Esophagus muscularis mucosa (tissue), 4 donors: ENCODE data around the gene RETREG2. TPM values are rescaled to one million over a fixed set of nuclear protein-coding genes. Genes with fewer than 3 reads are reported as not detected.

Experiments used
- DNase-seq: peaks from one replicate; pipeline ENCODE4 v3.0.0-alpha.2; 2017; ENCODE audit errors: extremely low spot score
- H3K27ac ChIP-seq, 4 donors: fragments of 200-600 bp; sonication (generic); replicated peaks in 1 of 4; 1 replicate in 3 of 4; 2 replicates in 1 of 4; pipeline ENCODE4 v1.5.1; 2016 to 2019; ENCODE audit warnings: mild to moderate bottlenecking in 1 of 4
- H3K27me3 ChIP-seq, 4 donors: fragments of 200-600 bp; sonication (generic); one replicate each; pipeline versions ENCODE4 v1.5.1 to v1.6.0; 2016 to 2019
- H3K36me3 ChIP-seq, 4 donors: fragments of 200-600 bp; sonication (generic); one replicate each; pipeline ENCODE4 v1.5.1; 2016 to 2019
- H3K4me1 ChIP-seq, 4 donors: fragments of 200-600 bp; sonication (generic); one replicate each; pipeline ENCODE4 v1.5.1; 2016 to 2019
- H3K4me3 ChIP-seq, 4 donors: fragments of 200-600 bp; sonication (generic); 1 replicate in 2 of 4; 2 replicates in 2 of 4; pipeline ENCODE4 v1.5.1; 2016 to 2019; ENCODE audit warnings: mild to moderate bottlenecking in 4 of 4, moderate library complexity in 1 of 4
- H3K9me3 ChIP-seq, 4 donors: fragments of 200-600 bp; sonication (generic); 1 replicate in 3 of 4; 2 replicates in 1 of 4; pipeline ENCODE4 v1.5.1; 2016 to 2019
- CTCF ChIP-seq, 3 experiments: fragments of 200-600 bp in 2 of 3; fragments of 450-650 bp in 1 of 3; sonication (generic) in 2 of 3; IDR thresholded peaks; one replicate each; pipeline ENCODE4 v1.5.1; 2017 to 2019; ENCODE audit warnings: antibody characterized with exemption in 3 of 3, mild to moderate bottlenecking in 2 of 3, moderate library complexity in 1 of 3
- EP300 ChIP-seq: sonication (generic); formaldehyde crosslinking; IDR thresholded peaks from one replicate; pipeline ENCODE4 v1.6.1; 2017; ENCODE audit warnings: antibody characterized with exemption
- POLR2A ChIP-seq: fragments of 450-650 bp; IDR thresholded peaks from one replicate; pipeline ENCODE4 v1.6.1; 2017; ENCODE audit warnings: antibody characterized with exemption, moderate library complexity, mild to moderate bottlenecking, low read depth
- POLR2AphosphoS5 ChIP-seq, 2 donors: sonication (generic); formaldehyde crosslinking; IDR thresholded peaks; one replicate each; pipeline ENCODE4 v1.6.1; 2017; ENCODE audit warnings: antibody characterized with exemption in 2 of 2
- WGBS: methylation state at CpG from one replicate; pipeline ENCODE4 v1.1.5; 2018; 5-methylcytosine and 5-hydroxymethylcytosine counted together
- intact Hi-C: fragments of 100-400 bp; cut with DNase I; formaldehyde crosslinking; loops from one replicate; pipeline ENCODE4 v1.15.1; 2023
- total RNA-seq, 4 donors: library from RNA; depleted of rRNA; stranded (reverse); fragments of >200 nt; gene quantifications; one replicate each; pipeline versions ENCODE4 v1.1.0 to v1.2.1, GENCODE V29; 2016

RETREG2 gene
- total RNA-seq, 4 donors from 2014 or later, result 44.0 to 69.3 (median 56.3) TPM

- H3K36me3 ChIP-seq, result peaks cover 16 to 73% (median 69%) of the 10 kb centered on the region in 4 donors
- 92% methylated on average over 23 of the region's 24 CpGs for WGBS
- intact Hi-C loops, result no loop called here
Measured at GRCh38 chr2:219210196-219210885, 32.3 kb downstream of the RETREG2 start.

GRCh38 chr2:219210886-219211362, 32.8 kb downstream of the RETREG2 start:
- peaks cover 17 to 79% (median 74%) of the 10 kb centered on the region in 4 donors for H3K36me3 ChIP-seq
- no peaks in the 10 kb centered on the region for H3K9me3 ChIP-seq
- TF ChIP-seq EP300 (no peak), POLR2AphosphoS5 (IDR thresholded peaks at IDR 0.05) (no peak), CTCF (IDR thresholded peaks at IDR 0.05) (no peak), POLR2A (no peak)
- peaks cover 0 to 2% (median 0%) of the 10 kb centered on the region in 4 donors for H3K27me3 ChIP-seq
- intact Hi-C loops, result no loop called here
- peaks cover 16 to 28% (median 24%) of the 10 kb centered on the region in 4 donors for H3K4me1 ChIP-seq
- peak; percentile 34 for DNase-seq
- 93% methylated on average over 9 of the region's 9 CpGs for WGBS
- no peak overlapping the region for H3K27ac ChIP-seq
- H3K4me3 ChIP-seq, result no peak overlapping the region

More at GRCh38 chr2:219210196-219210885, 32.3 kb downstream of the RETREG2 start:
- DNase-seq, result peak; percentile 47
- H3K4me3 ChIP-seq, result no peak overlapping the region
- H3K27me3 ChIP-seq, result peaks cover 0 to 2% (median 0%) of the 10 kb centered on the region in 4 donors
- peak overlapping the region in 1 of 4 donors; percentile 30 for H3K27ac ChIP-seq
- peaks cover 17 to 25% (median 23%) of the 10 kb centered on the region in 4 donors for H3K4me1 ChIP-seq
- H3K9me3 ChIP-seq, result no peaks in the 10 kb centered on the region
- TF ChIP-seq POLR2A, result no peak
- TF ChIP-seq CTCF (IDR thresholded peaks at IDR 0.05), result no peak
- no peak for TF ChIP-seq EP300
- TF ChIP-seq POLR2AphosphoS5 (IDR thresholded peaks at IDR 0.05), result no peak

- peaks cover 20 to 83% (median 80%) of the 10 kb centered on the region in 4 donors for H3K36me3 ChIP-seq
- no peak for DNase-seq
- no peaks in the 10 kb centered on the region for H3K27me3 ChIP-seq
- H3K27ac ChIP-seq, result no peak overlapping the region
- no peak overlapping the region for H3K4me3 ChIP-seq
- intact Hi-C loops, result no loop called here
- H3K4me1 ChIP-seq, result peaks cover 15 to 34% (median 31%) of the 10 kb centered on the region in 4 donors
- 97% methylated on average over 4 of the region's 8 CpGs for WGBS
- no peak for TF ChIP-seq CTCF (IDR thresholded peaks at IDR 0.05)
- TF ChIP-seq POLR2AphosphoS5 (IDR thresholded peaks at IDR 0.05), result no peak
- TF ChIP-seq POLR2A, result no peak
- no peak for TF ChIP-seq EP300
- no peaks in the 10 kb centered on the region for H3K9me3 ChIP-seq
Measured at GRCh38 chr2:219213026-219213415, 34.9 kb downstream of the RETREG2 start.

GRCh38 chr2:219213486-219214071, 35.5 kb downstream of the RETREG2 start:
- intact Hi-C loops, result no loop called here
- Histone ChIP-seq H3K4me1 (peaks cover 16 to 34% (median 31%) of the 10 kb centered on the region in 4 donors), H3K4me3 (no peak overlapping the region), H3K27ac (no peak overlapping the region), H3K9me3 (no peaks in the 10 kb centered on the region), H3K27me3 (no peaks in the 10 kb centered on the region), H3K36me3 (peaks cover 20 to 77% (median 75%) of the 10 kb centered on the region in 4 donors)
- DNase-seq, result no peak
- WGBS, result 93% methylated on average over 10 of the region's 10 CpGs
- TF ChIP-seq POLR2AphosphoS5 (IDR thresholded peaks at IDR 0.05) (no peak), CTCF (IDR thresholded peaks at IDR 0.05) (no peak), EP300 (no peak), POLR2A (no peak)
